ENCODE measurements around the gene PDIK1L. TPM values are rescaled to one million over a fixed set of nuclear protein-coding genes. Genes with fewer than 3 reads are reported as not detected.
A peak's percentile ranks its signal among the peaks of the same experiment; 100 is the strongest.

Gene PDIK1L
- total and polyA plus RNA-seq, 9 of the 15 experiments (the other 6 are each of a cell fraction or from before 2014, with no cell fraction given): 12.8 to 30.2 (median 21.5) TPM

- WGBS (ENCODE audit: insufficient coverage, low coverage, missing lambda C conversion rate): 93% methylated on average over 4 of the region's 4 CpGs
- no peaks in the 10 kb centered on the region for H4K20me1 ChIP-seq (replicated peaks; ENCODE audit: control insufficient read depth, insufficient read depth, low read length)
- CTCF ChIA-PET (ENCODE audit: low intra/inter-chr PET ratio): interaction anchor here (0.6 kb wide), 1 partner anchor 13 kb away, joined by 3 read pairs; no protein-coding TSS in a partner anchor
- TF ChIP-seq ZNF311 (CRISPR knock-in tag; IDR thresholded peaks at IDR 0.05): peak; percentile 42; the same call in 1 of the 2 replicates
- TF ChIP-seq MTF1 (CRISPR knock-in tag; IDR thresholded peaks at IDR 0.05; ENCODE audit: borderline replicate concordance): 0 out of 2 replicates have a peak, but pooled peaks have one; percentile 57
- 0 out of 2 replicates have a peak, but pooled peaks have one; percentile 18 for TF ChIP-seq HINFP (tag; conservative IDR thresholded peaks at IDR 0.05; ENCODE audit: low read depth)
- peak; percentile 73; the same call in 1 of the 2 replicates for TF ChIP-seq TSHZ1 (CRISPR knock-in tag; IDR thresholded peaks at IDR 0.05)
- peak; percentile 73; the same call in 1 of the 2 replicates for TF ChIP-seq DDX20 (tag; IDR thresholded peaks at IDR 0.05; ENCODE audit: low read depth)
- TF ChIP-seq DMBX1 (CRISPR knock-in tag; IDR thresholded peaks at IDR 0.05; ENCODE audit: borderline replicate concordance): peak; percentile 86
- TF ChIP-seq TFAM (CRISPR knock-in tag; conservative IDR thresholded peaks at IDR 0.05): no peak
- TF ChIP-seq, protein P1, sequence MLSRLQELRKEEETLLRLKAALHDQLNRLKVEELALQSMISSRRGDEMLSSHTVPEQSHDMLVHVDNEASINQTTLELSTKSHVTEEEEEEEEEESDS (CRISPR knock-in tag; IDR thresholded peaks at IDR 0.05): peak; percentile 2; the same call in 1 of the 2 replicates
- peak; percentile 87 for TF ChIP-seq KLF6 (CRISPR knock-in tag; IDR thresholded peaks at IDR 0.05; ENCODE audit: borderline replicate concordance)
- TF ChIP-seq MIER1 (IDR thresholded peaks at IDR 0.05; ENCODE audit: low read depth): no peak
- 0 out of 2 replicates have a peak, but pooled peaks have one; percentile 28 for TF ChIP-seq ILK (tag; IDR thresholded peaks at IDR 0.05; ENCODE audit: borderline replicate concordance, low read depth)
- TF ChIP-seq ZNF3 (CRISPR knock-in tag; IDR thresholded peaks at IDR 0.05): 0 out of 2 replicates have a peak, but pooled peaks have one; percentile 40
- TF ChIP-seq TFE3 (CRISPR knock-in tag; IDR thresholded peaks at IDR 0.05): 0 out of 2 replicates have a peak, but pooled peaks have one; percentile 9
- TF ChIP-seq STAG1 (CRISPR knock-in tag; IDR thresholded peaks at IDR 0.05; ENCODE audit: borderline replicate concordance): no peak
- peak; percentile 59; the same call in 1 of the 2 replicates for TF ChIP-seq BCL6 (CRISPR knock-in tag; IDR thresholded peaks at IDR 0.05)
Measured at GRCh38 chr1:26129778-26130177, 18.2 kb downstream of the PDIK1L start.

More at GRCh38 chr1:26129778-26130177, 18.2 kb downstream of the PDIK1L start:
- Histone ChIP-seq H3K4me3 (no peak overlapping the region), H3K9ac (ENCODE audit: insufficient read depth in 1 of 2, low read depth in 2 of 2, low read length in 2 of 2) (no peak overlapping the region), H3K27me3 (ENCODE audit: control insufficient read depth in 2 of 2, insufficient read depth in 2 of 2, low read length in 2 of 2) (no peaks in the 10 kb centered on the region), H3K79me2 (ENCODE audit: control insufficient read depth, insufficient read depth, low read length) (peaks cover 27% of the 10 kb centered on the region), H3K9me3 (replicated peaks; ENCODE audit: control insufficient read depth, insufficient read depth, low read depth, low read length) (no peaks in the 10 kb centered on the region), H3K36me3 (ENCODE audit: control insufficient read depth, insufficient read depth, low read length) (peaks cover 5% of the 10 kb centered on the region), H3K9me1 (ENCODE audit: control insufficient read depth, insufficient read depth, low read length) (no peaks in the 10 kb centered on the region), H2AFZ (ENCODE audit: low read depth, low read length) (peak overlapping the region; percentile 78; the same call in 1 of the 2 replicates), H3K4me1 (replicated peaks in 1 of 2; ENCODE audit: control insufficient read depth in 2 of 2, insufficient read depth in 2 of 2, low read length in 2 of 2) (peaks cover 39 to 61% of the 10 kb centered on the region in 2 experiments), H3K4me2 (ENCODE audit: insufficient read depth, low read length) (no peak overlapping the region), H3K27ac (ENCODE audit: extremely low read depth, low read depth, low read length) (no peak overlapping the region)
- no peak for ATAC-seq
- no peak for FAIRE-seq
- in situ Hi-C loops (cut with MboI) (no loop called here), intact Hi-C loops (cut with micrococcal nuclease) (no loop called here)
- no peak for DNase-seq (ENCODE audit: extremely low read depth in 1 of 4, low spot score in 3 of 4)
- POLR2A ChIA-PET: interaction anchor here (0.6 to 13.3 kb wide), 6 partner anchors 9 to 237 kb away, joined by 3 to 237 read pairs (median 6); partner anchors contain the start of gene PDIK1L
- BruUV-seq (replicated peaks): no TSS peak
